Parathyroid adenoma (tissue), 2 donors: ENCODE results near the gene GRIN2A.
A peak's percentile ranks its signal among the peaks of the same experiment; 100 is the strongest.

Experiments
- H2AFZ ChIP-seq: fragments of 300-600 bp; sonication (generic); one replicate; pipeline ENCODE4 v1.7.0; 2017; ENCODE audit warnings: antibody characterized with exemption, mild to moderate bottlenecking
- H3K27ac ChIP-seq: fragments of 300-600 bp; sonication (generic); one replicate; pipeline ENCODE4 v1.7.0; 2017
- H3K27me3 ChIP-seq: fragments of 300-600 bp; sonication (generic); one replicate; pipeline ENCODE4 v1.7.0; 2017; ENCODE audit warnings: low read length; ENCODE audit not compliant: control insufficient read depth, insufficient read depth
- H3K36me3 ChIP-seq: fragments of 300-600 bp; sonication (generic); one replicate; pipeline ENCODE4 v1.7.0; 2017; ENCODE audit warnings: low read length; ENCODE audit not compliant: control insufficient read depth, insufficient read depth
- H3K4me1 ChIP-seq: fragments of 300-600 bp; sonication (generic); one replicate; pipeline ENCODE4 v1.7.0; 2017; ENCODE audit warnings: control low read depth
- H3K4me2 ChIP-seq: fragments of 300-600 bp; sonication (generic); one replicate; pipeline ENCODE4 v1.7.0; 2017; ENCODE audit warnings: low read length
- H3K4me3 ChIP-seq: fragments of 300-600 bp; sonication (generic); one replicate; pipeline ENCODE4 v1.7.0; 2017; ENCODE audit warnings: low read depth, low read length
- H3K79me2 ChIP-seq: fragments of 300-600 bp; sonication (generic); one replicate; pipeline ENCODE4 v1.7.0; 2017; ENCODE audit warnings: control low read depth
- H3K9ac ChIP-seq: fragments of 300-600 bp; sonication (generic); one replicate; pipeline ENCODE4 v1.7.0; 2017; ENCODE audit warnings: mild to moderate bottlenecking
- H3K9me3 ChIP-seq: fragments of 300-600 bp; sonication (generic); one replicate; pipeline ENCODE4 v1.7.0; 2017; ENCODE audit warnings: low read length; ENCODE audit not compliant: control insufficient read depth
- TF ChIP-seq, protein P1 (sequence below): fragments of 300-600 bp; sonication (generic); IDR thresholded peaks from one replicate; pipeline ENCODE4 v1.7.0; 2017; ENCODE audit warnings: antibody characterized with exemption, mild to moderate bottlenecking
- donor health status: primary hyperparathyroidism.

The GRIN2A gene

DNA sequence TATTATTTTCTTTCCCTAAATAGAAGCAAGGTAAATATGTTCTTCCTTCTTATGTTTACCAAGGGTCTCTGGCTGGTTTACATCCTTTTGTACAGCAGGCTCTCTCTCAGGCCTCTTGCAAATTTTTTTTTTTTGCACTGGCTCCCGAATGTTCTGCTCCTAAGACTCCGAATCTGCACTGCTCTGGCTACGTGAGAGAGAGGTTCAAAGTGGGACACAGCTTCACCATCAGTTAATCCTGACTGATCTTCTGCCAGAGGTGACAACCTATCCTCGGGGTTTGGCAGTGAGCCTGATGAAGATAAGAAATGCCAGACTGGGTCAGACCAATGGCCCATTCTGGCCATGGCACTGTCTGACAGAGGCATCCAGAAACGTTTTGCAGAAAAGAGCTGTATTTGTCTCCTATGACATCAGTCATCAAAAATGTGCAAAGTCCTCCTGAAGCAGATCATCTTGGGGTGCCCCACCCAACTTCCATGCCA, 136.9 kb downstream of the GRIN2A start:
- H3K4me1 ChIP-seq: no peaks in the 10 kb centered on the region
- no peak overlapping the region for H3K4me3 ChIP-seq
- TF ChIP-seq, protein P1, sequence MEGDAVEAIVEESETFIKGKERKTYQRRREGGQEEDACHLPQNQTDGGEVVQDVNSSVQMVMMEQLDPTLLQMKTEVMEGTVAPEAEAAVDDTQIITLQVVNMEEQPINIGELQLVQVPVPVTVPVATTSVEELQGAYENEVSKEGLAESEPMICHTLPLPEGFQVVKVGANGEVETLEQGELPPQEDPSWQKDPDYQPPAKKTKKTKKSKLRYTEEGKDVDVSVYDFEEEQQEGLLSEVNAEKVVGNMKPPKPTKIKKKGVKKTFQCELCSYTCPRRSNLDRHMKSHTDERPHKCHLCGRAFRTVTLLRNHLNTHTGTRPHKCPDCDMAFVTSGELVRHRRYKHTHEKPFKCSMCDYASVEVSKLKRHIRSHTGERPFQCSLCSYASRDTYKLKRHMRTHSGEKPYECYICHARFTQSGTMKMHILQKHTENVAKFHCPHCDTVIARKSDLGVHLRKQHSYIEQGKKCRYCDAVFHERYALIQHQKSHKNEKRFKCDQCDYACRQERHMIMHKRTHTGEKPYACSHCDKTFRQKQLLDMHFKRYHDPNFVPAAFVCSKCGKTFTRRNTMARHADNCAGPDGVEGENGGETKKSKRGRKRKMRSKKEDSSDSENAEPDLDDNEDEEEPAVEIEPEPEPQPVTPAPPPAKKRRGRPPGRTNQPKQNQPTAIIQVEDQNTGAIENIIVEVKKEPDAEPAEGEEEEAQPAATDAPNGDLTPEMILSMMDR: no peak
- no peak overlapping the region for H3K9ac ChIP-seq
- H3K36me3 ChIP-seq: no peaks in the 10 kb centered on the region
- H3K27ac ChIP-seq: no peak overlapping the region
- no peaks in the 10 kb centered on the region for H3K27me3 ChIP-seq
- no peaks in the 10 kb centered on the region for H3K79me2 ChIP-seq
- no peak overlapping the region for H3K4me2 ChIP-seq
- H3K9me3 ChIP-seq: no peaks in the 10 kb centered on the region
- H2AFZ ChIP-seq: no peak overlapping the region

DNA sequence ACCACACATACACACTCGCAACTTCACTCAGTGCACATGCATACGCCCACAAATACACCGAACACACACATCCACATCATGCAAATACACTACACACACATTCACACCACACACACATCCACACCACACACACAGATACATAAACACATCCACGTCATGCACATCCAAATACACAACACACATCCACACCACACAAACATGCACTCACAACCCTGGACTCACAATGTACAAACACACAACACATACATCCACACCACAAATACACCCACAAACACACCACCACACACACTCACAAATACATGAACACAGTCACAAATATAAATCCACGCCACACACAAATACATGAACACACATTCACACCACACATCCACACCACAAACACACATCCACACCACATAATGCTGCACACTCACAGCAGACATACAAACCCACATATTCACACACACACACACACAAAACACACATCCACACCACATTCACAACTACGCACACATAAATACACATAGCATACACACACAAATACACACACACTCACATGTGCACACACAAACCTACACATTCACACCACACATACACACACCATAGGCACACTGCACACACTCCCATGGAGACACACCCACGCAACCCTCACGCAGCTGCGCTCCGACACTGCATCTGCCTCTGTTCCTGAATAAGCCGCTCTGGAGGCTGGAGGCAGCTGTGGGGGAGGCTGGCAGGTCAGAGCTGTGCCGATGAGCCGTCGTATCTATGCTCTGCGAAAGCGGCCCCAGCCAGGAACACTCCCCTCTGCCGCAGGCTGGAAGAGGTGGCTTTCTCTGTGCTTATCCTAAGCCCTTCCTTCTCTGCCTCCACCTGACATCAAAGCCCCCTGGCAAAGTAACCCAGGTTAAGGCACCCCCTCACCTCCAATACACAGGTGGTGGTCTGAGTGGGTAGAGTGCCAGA, 141.8 kb downstream of the GRIN2A start:
- H3K4me3 ChIP-seq: no peak overlapping the region
- no peak overlapping the region for H3K9ac ChIP-seq
- TF ChIP-seq, protein P1: no peak
- no peaks in the 10 kb centered on the region for H3K79me2 ChIP-seq
- no peaks in the 10 kb centered on the region for H3K9me3 ChIP-seq
- no peaks in the 10 kb centered on the region for H3K4me1 ChIP-seq
- no peak overlapping the region for H3K27ac ChIP-seq
- H3K36me3 ChIP-seq: no peaks in the 10 kb centered on the region
- H3K27me3 ChIP-seq: peaks cover 3% of the 10 kb centered on the region
- no peak overlapping the region for H3K4me2 ChIP-seq
- H2AFZ ChIP-seq: no peak overlapping the region

DNA sequence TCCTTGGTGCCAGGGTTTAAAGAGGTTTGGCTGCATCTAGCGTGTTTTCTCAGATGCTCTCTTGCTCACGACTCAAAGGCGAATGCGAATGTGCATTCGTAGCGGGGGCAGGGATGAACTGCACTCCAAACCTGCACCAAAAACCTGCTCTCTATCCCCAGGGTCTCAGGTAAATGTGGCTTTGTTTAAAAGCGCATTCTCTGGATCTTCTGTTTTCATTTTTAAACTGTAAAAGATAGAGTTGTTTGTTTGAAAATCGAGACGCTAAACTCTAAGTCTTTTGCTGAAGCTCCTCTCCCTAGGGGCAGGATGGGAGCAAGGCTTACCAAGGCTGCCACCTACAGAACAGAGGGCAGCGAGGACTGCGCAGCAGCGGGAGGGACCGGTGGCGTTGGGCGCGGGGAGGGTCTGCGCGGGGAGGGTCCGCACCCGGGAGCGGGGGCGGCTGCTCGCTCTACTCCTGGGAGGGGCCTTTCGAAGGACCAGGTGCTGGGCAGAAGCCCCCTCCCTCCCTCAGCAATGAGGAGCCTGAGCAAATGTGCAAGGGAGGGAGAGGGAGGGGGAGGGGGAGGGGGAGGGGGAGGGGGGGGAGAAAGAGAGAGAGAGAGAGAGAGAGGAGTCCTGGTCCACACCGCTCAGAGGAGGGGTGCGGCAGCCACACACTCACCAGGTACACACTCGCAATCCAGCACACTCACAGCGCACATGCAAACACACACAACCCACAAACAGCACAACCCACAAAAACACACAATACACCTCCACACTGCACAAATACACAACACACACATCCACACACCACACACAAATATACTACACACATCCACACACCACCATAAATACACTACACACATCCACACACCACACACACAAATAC, 142.8 kb downstream of the GRIN2A start:
- H2AFZ ChIP-seq: peak overlapping the region; percentile 72
- H3K9ac ChIP-seq: no peak overlapping the region
- H3K36me3 ChIP-seq: no peaks in the 10 kb centered on the region
- H3K79me2 ChIP-seq: no peaks in the 10 kb centered on the region
- peak overlapping the region; percentile 31 for H3K4me2 ChIP-seq
- peaks cover 3% of the 10 kb centered on the region for H3K27me3 ChIP-seq
- H3K4me1 ChIP-seq: no peaks in the 10 kb centered on the region
- no peak overlapping the region for H3K4me3 ChIP-seq
- TF ChIP-seq, protein P1: no peak
- no peaks in the 10 kb centered on the region for H3K9me3 ChIP-seq
- no peak overlapping the region for H3K27ac ChIP-seq

DNA sequence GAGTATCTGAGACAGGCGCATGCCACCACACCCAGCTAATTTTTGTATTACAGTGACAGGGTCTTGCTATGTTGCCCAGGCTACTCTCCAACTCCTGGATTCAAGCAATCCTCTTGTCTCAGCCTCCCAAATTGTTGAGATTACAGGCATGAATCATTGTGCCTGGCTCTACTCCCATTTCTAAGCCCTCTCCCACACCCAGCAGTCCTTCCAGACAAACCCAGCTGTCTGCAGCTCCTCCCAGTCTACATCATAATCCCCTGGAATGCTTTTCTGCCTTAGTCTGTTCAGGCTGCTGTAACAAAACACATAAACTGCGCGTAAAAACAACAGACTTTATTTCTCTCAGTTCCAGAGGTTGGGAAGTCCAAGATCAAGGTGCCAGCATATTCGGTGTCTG, 144.5 kb downstream of the GRIN2A start:
- Histone ChIP-seq H3K79me2 (no peaks in the 10 kb centered on the region), H2AFZ (no peak overlapping the region), H3K36me3 (no peaks in the 10 kb centered on the region), H3K9ac (no peak overlapping the region), H3K27ac (no peak overlapping the region), H3K27me3 (peaks cover 3% of the 10 kb centered on the region), H3K4me2 (no peak overlapping the region), H3K4me1 (no peaks in the 10 kb centered on the region), H3K9me3 (no peaks in the 10 kb centered on the region), H3K4me3 (no peak overlapping the region)
- TF ChIP-seq, protein P1: no peak
